Skeletal muscle satellite cell (primary cell): ENCODE measurements around the gene ZNF48.

Source experiments
- H3K27me3 ChIP-seq: 2 replicates; pipeline ENCODE4 v1.7.0; 2013; ENCODE audit warnings: low read length; ENCODE audit not compliant: control insufficient read depth, insufficient read depth
- H3K36me3 ChIP-seq: 2 replicates; pipeline ENCODE4 v1.7.0; 2013; ENCODE audit warnings: mild to moderate bottlenecking, control low read depth, low read length; ENCODE audit not compliant: insufficient read depth
- H3K4me1 ChIP-seq: 2 replicates; pipeline ENCODE4 v1.7.0; 2013; ENCODE audit warnings: low read length; ENCODE audit not compliant: control insufficient read depth, insufficient read depth
- H3K4me2 ChIP-seq: 2 replicates; pipeline ENCODE4 v1.7.0; 2013; ENCODE audit warnings: mild to moderate bottlenecking, low read length
- H3K4me3 ChIP-seq: 2 replicates; pipeline ENCODE4 v1.7.0; 2013; ENCODE audit warnings: low read length
- H3K9ac ChIP-seq: 2 replicates; pipeline ENCODE4 v1.7.0; 2013; ENCODE audit warnings: mild to moderate bottlenecking, low read depth, low read length, moderate library complexity
- H3K9me3 ChIP-seq: replicated peaks from 2 replicates; pipeline ENCODE4 v1.7.0; 2013; ENCODE audit warnings: mild to moderate bottlenecking, control low read depth, low read length

ZNF48 gene

DNA sequence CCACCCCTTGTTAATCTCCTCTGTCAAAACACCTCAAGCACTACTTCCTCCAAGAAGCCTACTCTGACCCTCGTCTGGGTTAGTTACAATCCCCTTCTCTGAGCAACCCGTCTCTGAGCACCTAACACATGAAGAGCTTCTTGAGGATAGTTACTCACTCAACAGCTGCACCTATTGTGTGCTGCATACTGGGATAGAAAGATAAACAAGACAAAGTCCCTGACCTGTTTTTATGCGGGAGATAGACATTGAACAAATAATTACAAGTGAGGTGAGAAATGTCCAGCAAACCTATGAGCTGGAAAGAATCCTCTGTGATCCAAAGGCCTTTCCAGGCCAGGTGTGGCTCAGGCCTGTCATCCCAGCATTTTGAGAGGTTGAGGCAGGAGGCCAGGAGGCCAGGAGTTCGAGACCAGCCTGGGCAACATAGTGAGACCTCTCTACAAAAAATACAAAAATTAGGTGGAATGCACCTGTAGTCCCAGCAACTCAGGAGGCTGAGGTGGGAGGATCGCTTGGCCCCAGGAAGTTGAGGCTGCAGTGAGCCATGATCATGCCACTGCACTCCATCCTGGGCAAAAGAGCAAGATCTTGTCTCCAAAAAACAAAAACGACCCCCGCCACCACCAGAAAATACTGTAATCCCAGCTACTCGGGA is 6.7 kb downstream of the ZNF48 start:
- H3K4me1 ChIP-seq, result peaks cover 18% of the 10 kb centered on the region
- H3K9ac ChIP-seq, result no peak overlapping the region

GRCh38 chr16:30406795-30407101 is 11.5 kb downstream of the ZNF48 start:
- Histone ChIP-seq H3K27me3 (no peaks in the 10 kb centered on the region), H3K9me3 (no peaks in the 10 kb centered on the region), H3K4me2 (peak overlapping the region; percentile 83), H3K4me1 (peaks cover 22% of the 10 kb centered on the region), H3K36me3 (peaks cover 13% of the 10 kb centered on the region), H3K4me3 (peak overlapping the region; percentile 80), H3K9ac (peak overlapping the region; percentile 91)

More for the DNA sequence above, 6.7 kb downstream of the ZNF48 start:
- H3K27me3 ChIP-seq, result no peaks in the 10 kb centered on the region
- H3K36me3 ChIP-seq, result peaks cover 15% of the 10 kb centered on the region
- no peak overlapping the region for H3K4me3 ChIP-seq
- H3K4me2 ChIP-seq, result no peak overlapping the region
- H3K9me3 ChIP-seq, result no peaks in the 10 kb centered on the region

- peak within 1 kb of the TSS; percentile 80 for H3K4me3 ChIP-seq
- peaks cover 22% of the 10 kb centered on the region for H3K4me1 ChIP-seq
- peak within 1 kb of the TSS; percentile 91 for H3K9ac ChIP-seq
- peak within 1 kb of the TSS; percentile 83 for H3K4me2 ChIP-seq
- H3K9me3 ChIP-seq, result no peaks in the 10 kb centered on the region
- peaks cover 18% of the 10 kb centered on the region for H3K36me3 ChIP-seq
- H3K27me3 ChIP-seq, result no peaks in the 10 kb centered on the region
Observed at GRCh38 chr16:30407102-30407803, 12.0 kb downstream of the ZNF48 start, which contains the start of gene ZNF771. TSS of gene ZNF771 (plus strand) at chr16:30407606. CDS start at chr16:30408054, 448 bp downstream.

DNA sequence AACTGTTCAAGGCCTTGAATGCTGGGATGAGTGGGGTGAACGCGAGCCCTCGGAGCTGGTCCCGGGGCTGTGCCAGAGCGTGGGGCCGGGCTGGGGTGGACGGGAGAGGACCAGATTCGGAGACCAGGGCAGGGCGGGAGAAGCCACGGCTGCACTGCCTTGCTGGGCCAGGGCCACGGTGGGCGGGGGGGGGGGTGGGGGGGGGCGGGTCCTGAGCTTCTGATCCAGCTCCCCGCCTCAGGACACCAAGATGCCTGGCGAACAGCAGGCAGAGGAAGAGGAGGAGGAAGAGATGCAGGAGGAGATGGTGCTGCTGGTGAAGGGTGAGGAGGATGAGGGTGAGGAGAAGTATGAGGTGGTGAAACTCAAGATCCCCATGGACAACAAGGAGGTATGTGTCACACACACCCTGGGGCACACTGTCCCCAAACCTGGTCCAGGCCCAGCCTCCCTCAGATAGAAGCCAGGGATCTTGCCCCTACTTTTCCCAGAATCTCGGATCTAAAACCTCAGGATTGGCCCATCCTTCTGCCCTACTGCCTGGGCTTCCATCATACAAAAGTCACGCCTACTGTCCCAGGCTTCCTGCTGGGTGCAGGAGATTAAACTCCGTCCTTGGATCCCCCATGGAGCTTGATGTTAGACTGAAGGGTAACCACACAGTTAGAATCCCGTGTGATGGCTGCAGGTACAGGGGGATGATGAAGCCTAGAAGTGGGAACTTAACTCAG is 12.7 kb downstream of the ZNF48 start:
- H3K36me3 ChIP-seq, result peaks cover 19% of the 10 kb centered on the region
- peak overlapping the region; percentile 80 for H3K4me3 ChIP-seq
- peaks cover 22% of the 10 kb centered on the region for H3K4me1 ChIP-seq
- H3K9ac ChIP-seq, result peak overlapping the region; percentile 91
- H3K27me3 ChIP-seq, result no peaks in the 10 kb centered on the region
- H3K9me3 ChIP-seq, result no peaks in the 10 kb centered on the region
- peak overlapping the region; percentile 83 for H3K4me2 ChIP-seq

GRCh38 chr16:30409125-30410060 is 14.2 kb downstream of the ZNF48 start:
- Histone ChIP-seq H3K9ac (peak overlapping the region; percentile 18), H3K27me3 (no peaks in the 10 kb centered on the region), H3K4me3 (peak overlapping the region; percentile 50), H3K4me2 (peak overlapping the region; percentile 81), H3K9me3 (no peaks in the 10 kb centered on the region), H3K36me3 (peaks cover 27% of the 10 kb centered on the region), H3K4me1 (peaks cover 22% of the 10 kb centered on the region)

- Histone ChIP-seq H3K27me3 (no peaks in the 10 kb centered on the region), H3K4me3 (no peak overlapping the region), H3K4me2 (no peak overlapping the region), H3K9me3 (no peaks in the 10 kb centered on the region), H3K36me3 (peaks cover 34% of the 10 kb centered on the region), H3K4me1 (peaks cover 21% of the 10 kb centered on the region), H3K9ac (no peak overlapping the region)
Observed at GRCh38 chr16:30413112-30413806, 18.0 kb downstream of the ZNF48 start.

GRCh38 chr16:30414159-30414558 is 18.9 kb downstream of the ZNF48 start:
- Histone ChIP-seq H3K4me3 (no peak overlapping the region), H3K27me3 (no peaks in the 10 kb centered on the region), H3K36me3 (peaks cover 34% of the 10 kb centered on the region), H3K4me2 (no peak overlapping the region), H3K9ac (no peak overlapping the region), H3K4me1 (peaks cover 15% of the 10 kb centered on the region), H3K9me3 (no peaks in the 10 kb centered on the region)

GRCh38 chr16:30416047-30416603 is 20.9 kb downstream of the ZNF48 start:
- no peaks in the 10 kb centered on the region for H3K9me3 ChIP-seq
- peaks cover 27% of the 10 kb centered on the region for H3K36me3 ChIP-seq
- peaks cover 8% of the 10 kb centered on the region for H3K4me1 ChIP-seq
- H3K9ac ChIP-seq, result no peak overlapping the region
- H3K4me2 ChIP-seq, result no peak overlapping the region
- no peak overlapping the region for H3K4me3 ChIP-seq
- no peaks in the 10 kb centered on the region for H3K27me3 ChIP-seq

GRCh38 chr16:30416624-30417528 is 21.7 kb downstream of the ZNF48 start:
- Histone ChIP-seq H3K4me3 (peak overlapping the region; percentile 84), H3K4me2 (peak overlapping the region; percentile 99), H3K9ac (peak overlapping the region; percentile 69), H3K27me3 (no peaks in the 10 kb centered on the region), H3K4me1 (peaks cover 8% of the 10 kb centered on the region), H3K36me3 (peaks cover 20% of the 10 kb centered on the region), H3K9me3 (no peaks in the 10 kb centered on the region)
